H1 (cell line): ENCODE measurements around the gene DOCK8. TPM values are rescaled to one million over a fixed set of nuclear protein-coding genes. Genes with fewer than 3 reads are reported as not detected.

Source experiments
- CTCF ChIA-PET: fragments of 300-600 bp; sonication (Branson Sonifier 250); formaldehyde crosslinking; loops from one replicate; lab custom pipeline; 2021; ENCODE audit not compliant: partially characterized antibody; lab: Charles Lee
- POLR2A ChIA-PET: fragments of 300-600 bp; sonication (Branson Sonifier 250); formaldehyde crosslinking; loops from one replicate; lab custom pipeline; 2021; ENCODE audit warnings: inconsistent platforms; ENCODE audit not compliant: partially characterized antibody; lab: Charles Lee
- DNase-seq, 2 experiments: peaks; one replicate each; pipeline versions ENCODE4 v3.0.0 to v3.0.0-alpha.2; 2010 to 2022; ENCODE audit warnings: low spot score in 2 of 2, low read depth in 1 of 2, mixed read lengths in 1 of 2
- FAIRE-seq: peaks from 2 replicates; lab custom pipeline; 2011; peaks lifted over from hg19 to GRCh38; lab: Jason Lieb, UNC
- H2AFZ ChIP-seq: 2 replicates; pipeline ENCODE4 v1.8.1; 2012; ENCODE audit warnings: low read length, inconsistent platforms
- H2AK5ac ChIP-seq: 2 replicates; pipeline ENCODE4 v1.6.1; 2013; ENCODE audit warnings: low read depth, low read length
- H2BK120ac ChIP-seq: replicated peaks from 2 replicates; pipeline ENCODE3; 2013; ENCODE audit warnings: low read depth, low read length, inconsistent platforms
- H2BK12ac ChIP-seq: 2 replicates; pipeline ENCODE4 v1.6.1; 2013; ENCODE audit warnings: low read depth, low read length
- H2BK15ac ChIP-seq: 2 replicates; pipeline ENCODE4 v1.6.1; 2013; ENCODE audit warnings: low read length
- H2BK20ac ChIP-seq: 2 replicates; pipeline ENCODE4 v1.6.1; 2013; ENCODE audit warnings: low read length
- H2BK5ac ChIP-seq: 2 replicates; pipeline ENCODE4 v1.6.1; 2013; ENCODE audit warnings: low read depth, low read length
- H3K14ac ChIP-seq: 2 replicates; pipeline ENCODE4 v1.6.1; 2013; ENCODE audit warnings: inconsistent platforms; ENCODE audit not compliant: insufficient read length
- H3K18ac ChIP-seq: 2 replicates; pipeline ENCODE4 v1.6.1; 2013; ENCODE audit warnings: low read length; ENCODE audit errors: extremely low read depth
- H3K23ac ChIP-seq: 2 replicates; pipeline ENCODE4 v1.6.1; 2013; ENCODE audit warnings: inconsistent platforms; ENCODE audit not compliant: insufficient read length
- H3K23me2 ChIP-seq: 2 replicates; pipeline ENCODE4 v1.6.1; 2013; ENCODE audit warnings: low read depth, low read length
- H3K27ac ChIP-seq: 2 replicates; pipeline ENCODE4 v1.6.1; 2011; ENCODE audit warnings: low read depth, low read length, inconsistent platforms
- H3K27me3 ChIP-seq, 4 experiments: replicated peaks in 1 of 4; 1 replicate in 1 of 4; 2 replicates in 3 of 4; pipeline versions ENCODE4 v1.6.1 to v1.8.1; 2011 to 2013; ENCODE audit warnings: low read length in 3 of 4, mild to moderate bottlenecking in 3 of 4, inconsistent platforms in 2 of 4, mixed read lengths in 2 of 4, moderate library complexity in 1 of 4; ENCODE audit not compliant: control insufficient read depth in 3 of 4, insufficient read depth in 3 of 4; ENCODE audit errors: extremely low read depth in 1 of 4
- H3K36me3 ChIP-seq, 4 experiments: 2 replicates each; pipeline versions ENCODE4 v1.6.1 to v1.8.1; 2011 to 2013; ENCODE audit warnings: mild to moderate bottlenecking in 4 of 4, low read length in 3 of 4, moderate library complexity in 2 of 4, control low read depth in 1 of 4, inconsistent platforms in 1 of 4; ENCODE audit not compliant: insufficient read depth in 4 of 4, control insufficient read depth in 2 of 4
- H3K4ac ChIP-seq: replicated peaks from 2 replicates; pipeline ENCODE3; 2013; ENCODE audit warnings: low read length, low read depth, mixed read lengths, inconsistent platforms; ENCODE audit not compliant: insufficient read length
- H3K4me1 ChIP-seq, 4 experiments: replicated peaks in 1 of 4; 1 replicate in 1 of 4; 2 replicates in 3 of 4; pipeline versions ENCODE4 v1.6.1 to v1.8.1; 2011 to 2013; ENCODE audit warnings: low read length in 3 of 4, inconsistent platforms in 2 of 4, mixed read lengths in 1 of 4; ENCODE audit not compliant: insufficient read depth in 4 of 4, control insufficient read depth in 3 of 4
- H3K4me2 ChIP-seq, 2 experiments: 2 replicates each; pipeline versions ENCODE4 v1.6.1 to v1.8.1; 2011 to 2013; ENCODE audit warnings: low read depth in 2 of 2, low read length in 2 of 2, control low read depth in 1 of 2, inconsistent platforms in 1 of 2, mild to moderate bottlenecking in 1 of 2; ENCODE audit not compliant: insufficient read depth in 1 of 2
- H3K4me3 ChIP-seq, 4 experiments: fragments of 200-600, 300-600 bp in 1 of 4; sonication (generic), shearing (Covaris generic), sonication (Bioruptor Twin) in 1 of 4; 2 replicates each; pipeline versions ENCODE4 v1.5.1 to v1.8.1; 2011 to 2016; ENCODE audit warnings: low read length in 4 of 4, low read depth in 3 of 4, control low read depth in 2 of 4, inconsistent platforms in 2 of 4, mild to moderate bottlenecking in 2 of 4, mixed read lengths in 1 of 4, moderate library complexity in 1 of 4; ENCODE audit not compliant: insufficient read depth in 2 of 4; ENCODE audit errors: extremely low read depth in 1 of 4
- H3K56ac ChIP-seq: replicated peaks from 2 replicates; pipeline ENCODE3; 2013; ENCODE audit warnings: low read depth, mild to moderate bottlenecking, mixed read lengths, low read length, inconsistent platforms; ENCODE audit not compliant: insufficient read length
- H3K79me1 ChIP-seq: 2 replicates; pipeline ENCODE4 v1.6.1; 2013; ENCODE audit warnings: low read depth, low read length, control low read depth
- H3K79me2 ChIP-seq, 2 experiments: 2 replicates each; pipeline versions ENCODE4 v1.6.1 to v1.8.1; 2012 to 2013; ENCODE audit warnings: low read length in 2 of 2, mild to moderate bottlenecking in 2 of 2, inconsistent platforms in 1 of 2; ENCODE audit not compliant: insufficient read depth in 2 of 2, control insufficient read depth in 1 of 2
- H3K9ac ChIP-seq, 4 experiments: replicated peaks in 1 of 4; 1 replicate in 1 of 4; 2 replicates in 3 of 4; pipeline versions ENCODE4 v1.6.1 to v1.8.1; 2011 to 2013; ENCODE audit warnings: low read depth in 3 of 4, low read length in 3 of 4, control low read depth in 2 of 4, mild to moderate bottlenecking in 2 of 4, moderate library complexity in 2 of 4, inconsistent platforms in 1 of 4; ENCODE audit errors: extremely low read depth in 1 of 4
- H3K9me3 ChIP-seq, 2 experiments: 2 replicates each; pipeline versions ENCODE4 v1.6.1 to v1.8.1; 2012 to 2013; ENCODE audit warnings: mild to moderate bottlenecking in 2 of 2, moderate library complexity in 2 of 2, control low read depth in 1 of 2, inconsistent platforms in 1 of 2, low read depth in 1 of 2, low read length in 1 of 2, mixed read lengths in 1 of 2; ENCODE audit not compliant: insufficient read depth in 2 of 2
- H4K20me1 ChIP-seq, 2 experiments: replicated peaks in 1 of 2; 2 replicates each; pipeline versions ENCODE3 to v1.8.1; 2011 to 2013; ENCODE audit warnings: inconsistent platforms in 2 of 2, low read length in 2 of 2, mild to moderate bottlenecking in 1 of 2; ENCODE audit not compliant: insufficient read depth in 2 of 2, control insufficient read depth in 1 of 2
- H4K5ac ChIP-seq: 2 replicates; pipeline ENCODE4 v1.6.1; 2013; ENCODE audit warnings: low read length, low read depth, mixed read lengths, inconsistent platforms; ENCODE audit not compliant: insufficient read length
- H4K8ac ChIP-seq: 2 replicates; pipeline ENCODE4 v1.8.0; 2013; ENCODE audit warnings: mild to moderate bottlenecking, moderate library complexity, low read length, inconsistent platforms; ENCODE audit not compliant: insufficient read depth; ENCODE audit errors: extremely low read depth
- H4K91ac ChIP-seq: replicated peaks from 2 replicates; pipeline ENCODE3; 2013; ENCODE audit warnings: low read length, mixed read lengths, inconsistent platforms; ENCODE audit not compliant: insufficient read length
- CBX5 ChIP-seq: fragments of 300-800, 300-1000 bp; sonication (generic); IDR thresholded peaks from 2 replicates; pipeline ENCODE4 v1.7.1; 2016; ENCODE audit warnings: antibody characterized with exemption, low read length, low read depth
- SP4 ChIP-seq: IDR thresholded peaks from 2 replicates; pipeline ENCODE4 v1.6.1; 2012; ENCODE audit warnings: low read length, inconsistent platforms
- WGBS, 2 experiments: shearing (Covaris generic) in 1 of 2; methylation state at CpG; one replicate each; pipeline versions ENCODE4 v1.1.6 to v1.1.7; 2013 to 2015; ENCODE audit warnings: low lambda C conversion rate in 2 of 2, mixed read lengths in 2 of 2, inconsistent platforms in 1 of 2, low coverage in 1 of 2, missing lambda C conversion rate in 1 of 2; ENCODE audit not compliant: insufficient replicate concordance in 2 of 2, insufficient coverage in 1 of 2, insufficient read length in 1 of 2; ENCODE audit errors: extremely low coverage in 1 of 2, missing lambda C conversion rate in 1 of 2; 5-methylcytosine and 5-hydroxymethylcytosine counted together
- polyA plus RNA-seq, 7 experiments: library from polyadenylated mRNA; depleted of rRNA in 3 of 7; stranded (reverse) in 5 of 7; unstranded in 2 of 7; fragments of >200 nt in 5 of 7; fragments of 200-250 nt in 2 of 7; gene quantifications; 1 replicate in 5 of 7; 2 replicates in 1 of 7; 4 replicates in 1 of 7; pipeline versions ENCODE4 v1.2.1 to v1.2.3, GENCODE V29; 2011 to 2013; ENCODE audit warnings: missing spikeins in 2 of 7, mixed read lengths in 2 of 7
- total RNA-seq: library from RNA; stranded (reverse); fragmentation: NEBNext Ultra II Directional; extraction: Animal tissue kit (Norgen Biotek cat#: 25700); gene quantifications from 2 replicates; pipeline ENCODE4 v1.2.1, GENCODE V29; 2021

Gene DOCK8
- total and polyA plus RNA-seq, 2 of the 8 experiments (the other 6 are each of a cell fraction or from before 2014, with no cell fraction given), result 0.57 to 2.0 TPM

GRCh38 chr9:249025-249424 is 34.4 kb downstream of the DOCK8 start:
- H4K8ac ChIP-seq, result no peak overlapping the region
- H3K14ac ChIP-seq, result no peak overlapping the region
- H2BK20ac ChIP-seq, result no peak overlapping the region
- H2BK15ac ChIP-seq, result no peak overlapping the region
- no peaks in the 10 kb centered on the region for H3K27me3 ChIP-seq
- H3K4me1 ChIP-seq, result no peaks in the 10 kb centered on the region
- no peaks in the 10 kb centered on the region for H4K20me1 ChIP-seq
- H3K9me3 ChIP-seq, result no peaks in the 10 kb centered on the region
- no peaks in the 10 kb centered on the region for H3K79me1 ChIP-seq
- H3K4ac ChIP-seq, result no peak overlapping the region
- FAIRE-seq (no peak), DNase-seq (no peak)
- TF ChIP-seq SP4, result no peak
- TF ChIP-seq CBX5, result no peak
- no peaks in the 10 kb centered on the region for H3K79me2 ChIP-seq
- no peak overlapping the region for H3K18ac ChIP-seq
- no peak overlapping the region for H3K27ac ChIP-seq
- H2AFZ ChIP-seq, result no peak overlapping the region
- H2BK5ac ChIP-seq, result no peak overlapping the region
- no peak overlapping the region for H2BK12ac ChIP-seq
- H3K4me2 ChIP-seq, result no peak overlapping the region
- H3K23me2 ChIP-seq, result no peaks in the 10 kb centered on the region; the same call in 1 of the 2 replicates
- no peak overlapping the region for H4K91ac ChIP-seq
- H3K9ac ChIP-seq, result no peak overlapping the region
- no peak overlapping the region for H3K4me3 ChIP-seq
- no peak overlapping the region for H3K23ac ChIP-seq
- H4K5ac ChIP-seq, result no peak overlapping the region
- ChIA-PET POLR2A (no interaction called here), CTCF (no interaction called here)
- H2AK5ac ChIP-seq, result no peak overlapping the region
- no peak overlapping the region for H3K56ac ChIP-seq
- H2BK120ac ChIP-seq, result no peak overlapping the region
- no peaks in the 10 kb centered on the region for H3K36me3 ChIP-seq
- 88% methylated on average over 3 of the region's 3 CpGs; no CpG with 5 or more reads in 1 of the 2 experiments for WGBS, 2 experiments
